K562 (cell line): ENCODE data around the gene SRSF5. TPM values are rescaled to one million over a fixed set of nuclear protein-coding genes. Genes with fewer than 3 reads are reported as not detected.

ENCODE experiments used
- ARNT ChIP-seq, 2 experiments: fragments of 450-650 bp; IDR thresholded peaks; 2 replicates each; pipeline ENCODE4 v1.6.1; 2016; ENCODE audit warnings: mild to moderate bottlenecking in 1 of 2
- BRD9 ChIP-seq: fragments of 450-650 bp; IDR thresholded peaks from 2 replicates; pipeline ENCODE4 v1.6.1; 2018; ENCODE audit warnings: low read depth; ENCODE audit not compliant: partially characterized antibody
- KAT7 ChIP-seq: sonication (generic); formaldehyde crosslinking; IDR thresholded peaks from 2 replicates; pipeline ENCODE4 v1.8.0; 2022; ENCODE audit warnings: missing genetic modification reagents, mild to moderate bottlenecking, borderline replicate concordance
- MAZ ChIP-seq, 2 experiments: fragments of 450-650 bp in 1 of 2; sonication (generic) in 1 of 2; formaldehyde crosslinking; IDR thresholded peaks in 1 of 2; conservative IDR thresholded peaks in 1 of 2; 2 replicates each; pipeline versions ENCODE4 v1.4.0 to v1.5.0; 2020; ENCODE audit warnings: mild to moderate bottlenecking in 1 of 2, missing genetic modification reagents in 1 of 2
- NEUROD1 ChIP-seq: fragments of 150-350 bp; IDR thresholded peaks from 2 replicates; pipeline ENCODE4 v1.6.1; 2014; ENCODE audit warnings: borderline replicate concordance, low read length, low read depth; ENCODE audit not compliant: partially characterized antibody
- NFE2L1 ChIP-seq: fragments of 450-650 bp; IDR thresholded peaks from 2 replicates; pipeline ENCODE4 v1.6.1; 2016; ENCODE audit warnings: missing genetic modification characterization, low read depth, mild to moderate bottlenecking, missing compliant biosample characterization, moderate library complexity, borderline replicate concordance
- PHF8 ChIP-seq: fragments of 200-600 bp; sonication (generic); IDR thresholded peaks from 2 replicates; pipeline ENCODE4 v1.6.1; 2012; ENCODE audit warnings: mixed run types, mild to moderate bottlenecking, inconsistent platforms, low read length, moderate library complexity, borderline replicate concordance
- PML ChIP-seq: IDR thresholded peaks from 2 replicates; pipeline ENCODE4 v1.6.1; 2012; ENCODE audit warnings: low read length, inconsistent platforms
- ZKSCAN1 ChIP-seq: fragments of 150-350 bp; IDR thresholded peaks from 2 replicates; pipeline ENCODE4 v1.6.1; 2016; ENCODE audit warnings: low read depth, low read length
- polyA plus RNA-seq, 8 experiments: library from polyadenylated mRNA; depleted of rRNA in 4 of 8; stranded (reverse) in 5 of 8; unstranded in 3 of 8; fragments of >200 nt; fragmentation: Nextera tagmentation in 2 of 8; fragmentation: Illumina TruSeq in 1 of 8; extraction: Ambion mirVana in 2 of 8; extraction: Trizol in 1 of 8; gene quantifications; 2 replicates each; pipeline versions ENCODE4 v1.2.1 to v1.2.3, GENCODE V29; 2011 to 2014; ENCODE audit warnings: inconsistent platforms in 1 of 8, missing spikeins in 1 of 8
- total RNA-seq, 7 experiments: library from RNA; depleted of rRNA in 6 of 7; stranded (reverse); fragments of >200 nt in 6 of 7; fragmentation: Illumina TruSeq in 2 of 7; extraction: Trizol in 2 of 7; gene quantifications; 2 replicates each; pipeline versions ENCODE4 v1.2.1 to v1.2.3, GENCODE V29; 2011 to 2021; ENCODE audit warnings: low replicate concordance in 1 of 7
- TF ChIP-seq, protein P1 (sequence below), 2 experiments: fragments of 450-650 bp in 1 of 2; sonication (generic) in 1 of 2; formaldehyde crosslinking in 1 of 2; IDR thresholded peaks; 2 replicates each; pipeline versions ENCODE4 v1.7.1 to v1.9.0; 2016 to 2022; ENCODE audit warnings: inconsistent platforms in 1 of 2, mild to moderate bottlenecking in 1 of 2, missing genetic modification reagents in 1 of 2
- TF ChIP-seq, protein P2 (sequence below): fragments of 250-450 bp; sonication (Bioruptor Pico); IDR thresholded peaks from 2 replicates; pipeline ENCODE4 v1.5.0; 2021
- TF ChIP-seq, protein P3 (sequence below): fragments of 250-450 bp; sonication (Bioruptor Pico); IDR thresholded peaks from 2 replicates; pipeline ENCODE4 v1.9.0; 2021; ENCODE audit warnings: mild to moderate bottlenecking
- TF ChIP-seq, protein P4 (sequence below): fragments of 450-650 bp; IDR thresholded peaks from 2 replicates; pipeline ENCODE4 v1.6.1; 2016
- TF ChIP-seq, protein P5 (sequence below): conservative IDR thresholded peaks from 2 replicates; pipeline ENCODE4 v1.6.1; 2011; ENCODE audit warnings: low read depth, mild to moderate bottlenecking, low read length; ENCODE audit not compliant: control insufficient read depth

Gene SRSF5
- total and polyA plus RNA-seq, 9 of the 15 experiments (the other 6 are each of a cell fraction or from before 2014, with no cell fraction given) = 108 to 460 (median 212) TPM

DNA sequence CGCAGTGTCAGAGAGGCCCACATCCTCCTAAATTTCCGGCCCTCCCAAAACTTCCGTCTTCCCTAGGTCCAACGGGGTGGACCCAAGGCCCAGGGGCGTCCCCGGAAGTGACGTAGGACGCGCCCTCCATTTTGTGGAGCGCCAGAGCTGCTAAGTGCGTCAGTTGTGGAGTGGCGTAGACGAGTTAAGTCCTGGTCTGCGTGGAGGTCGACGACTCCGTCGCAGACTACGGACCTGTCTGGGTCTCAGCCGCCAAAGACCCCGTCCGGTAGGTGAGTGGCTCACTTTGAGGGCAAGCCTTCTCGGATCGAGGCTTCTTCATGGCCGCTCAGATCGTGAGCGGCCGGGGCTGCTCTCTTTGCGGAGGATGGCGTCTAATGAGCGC lies at the start of gene SRSF5 (continued):
- TF ChIP-seq, protein P1, sequence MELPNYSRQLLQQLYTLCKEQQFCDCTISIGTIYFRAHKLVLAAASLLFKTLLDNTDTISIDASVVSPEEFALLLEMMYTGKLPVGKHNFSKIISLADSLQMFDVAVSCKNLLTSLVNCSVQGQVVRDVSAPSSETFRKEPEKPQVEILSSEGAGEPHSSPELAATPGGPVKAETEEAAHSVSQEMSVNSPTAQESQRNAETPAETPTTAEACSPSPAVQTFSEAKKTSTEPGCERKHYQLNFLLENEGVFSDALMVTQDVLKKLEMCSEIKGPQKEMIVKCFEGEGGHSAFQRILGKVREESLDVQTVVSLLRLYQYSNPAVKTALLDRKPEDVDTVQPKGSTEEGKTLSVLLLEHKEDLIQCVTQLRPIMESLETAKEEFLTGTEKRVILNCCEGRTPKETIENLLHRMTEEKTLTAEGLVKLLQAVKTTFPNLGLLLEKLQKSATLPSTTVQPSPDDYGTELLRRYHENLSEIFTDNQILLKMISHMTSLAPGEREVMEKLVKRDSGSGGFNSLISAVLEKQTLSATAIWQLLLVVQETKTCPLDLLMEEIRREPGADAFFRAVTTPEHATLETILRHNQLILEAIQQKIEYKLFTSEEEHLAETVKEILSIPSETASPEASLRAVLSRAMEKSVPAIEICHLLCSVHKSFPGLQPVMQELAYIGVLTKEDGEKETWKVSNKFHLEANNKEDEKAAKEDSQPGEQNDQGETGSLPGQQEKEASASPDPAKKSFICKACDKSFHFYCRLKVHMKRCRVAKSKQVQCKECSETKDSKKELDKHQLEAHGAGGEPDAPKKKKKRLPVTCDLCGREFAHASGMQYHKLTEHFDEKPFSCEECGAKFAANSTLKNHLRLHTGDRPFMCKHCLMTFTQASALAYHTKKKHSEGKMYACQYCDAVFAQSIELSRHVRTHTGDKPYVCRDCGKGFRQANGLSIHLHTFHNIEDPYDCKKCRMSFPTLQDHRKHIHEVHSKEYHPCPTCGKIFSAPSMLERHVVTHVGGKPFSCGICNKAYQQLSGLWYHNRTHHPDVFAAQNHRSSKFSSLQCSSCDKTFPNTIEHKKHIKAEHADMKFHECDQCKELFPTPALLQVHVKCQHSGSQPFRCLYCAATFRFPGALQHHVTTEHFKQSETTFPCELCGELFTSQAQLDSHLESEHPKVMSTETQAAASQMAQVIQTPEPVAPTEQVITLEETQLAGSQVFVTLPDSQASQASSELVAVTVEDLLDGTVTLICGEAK (IDR thresholded peaks at IDR 0.05) = peak; percentile 90
- TF ChIP-seq, protein P1 (CRISPR knock-in tag; IDR thresholded peaks at IDR 0.05) = no peak
- TF ChIP-seq, protein P2, sequence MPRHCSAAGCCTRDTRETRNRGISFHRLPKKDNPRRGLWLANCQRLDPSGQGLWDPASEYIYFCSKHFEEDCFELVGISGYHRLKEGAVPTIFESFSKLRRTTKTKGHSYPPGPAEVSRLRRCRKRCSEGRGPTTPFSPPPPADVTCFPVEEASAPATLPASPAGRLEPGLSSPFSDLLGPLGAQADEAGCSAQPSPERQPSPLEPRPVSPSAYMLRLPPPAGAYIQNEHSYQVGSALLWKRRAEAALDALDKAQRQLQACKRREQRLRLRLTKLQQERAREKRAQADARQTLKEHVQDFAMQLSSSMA (CRISPR knock-in tag) = no peak
- TF ChIP-seq MAZ (CRISPR knock-in tag; conservative IDR thresholded peaks at IDR 0.05 in 1 of 2, IDR thresholded peaks at IDR 0.05 in 1 of 2) (peak in 1 of 2 experiments; percentile 68; a peak in 2 of 4 replicates), ZKSCAN1 (no peak), PHF8 (peak; percentile 91), PML (peak; percentile 90), NFE2L1 (tag) (no peak), KAT7 (CRISPR knock-in tag) (no peak; the same call in 1 of the 2 replicates), ARNT (IDR thresholded peaks at IDR 0.05) (peak in 1 of 2 experiments; percentile 29; a peak in 1 of 4 replicates), BRD9 (peak; percentile 60), NEUROD1 (peak; percentile 45)
- TF ChIP-seq, protein P3, sequence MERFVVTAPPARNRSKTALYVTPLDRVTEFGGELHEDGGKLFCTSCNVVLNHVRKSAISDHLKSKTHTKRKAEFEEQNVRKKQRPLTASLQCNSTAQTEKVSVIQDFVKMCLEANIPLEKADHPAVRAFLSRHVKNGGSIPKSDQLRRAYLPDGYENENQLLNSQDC (CRISPR knock-in tag) = 0 out of 2 replicates have a peak, but pooled peaks have one; percentile 65
- TF ChIP-seq, protein P4, sequence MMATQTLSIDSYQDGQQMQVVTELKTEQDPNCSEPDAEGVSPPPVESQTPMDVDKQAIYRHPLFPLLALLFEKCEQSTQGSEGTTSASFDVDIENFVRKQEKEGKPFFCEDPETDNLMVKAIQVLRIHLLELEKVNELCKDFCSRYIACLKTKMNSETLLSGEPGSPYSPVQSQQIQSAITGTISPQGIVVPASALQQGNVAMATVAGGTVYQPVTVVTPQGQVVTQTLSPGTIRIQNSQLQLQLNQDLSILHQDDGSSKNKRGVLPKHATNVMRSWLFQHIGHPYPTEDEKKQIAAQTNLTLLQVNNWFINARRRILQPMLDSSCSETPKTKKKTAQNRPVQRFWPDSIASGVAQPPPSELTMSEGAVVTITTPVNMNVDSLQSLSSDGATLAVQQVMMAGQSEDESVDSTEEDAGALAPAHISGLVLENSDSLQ = peak; percentile 40; the same call in 1 of the 2 replicates
- TF ChIP-seq, protein P5, sequence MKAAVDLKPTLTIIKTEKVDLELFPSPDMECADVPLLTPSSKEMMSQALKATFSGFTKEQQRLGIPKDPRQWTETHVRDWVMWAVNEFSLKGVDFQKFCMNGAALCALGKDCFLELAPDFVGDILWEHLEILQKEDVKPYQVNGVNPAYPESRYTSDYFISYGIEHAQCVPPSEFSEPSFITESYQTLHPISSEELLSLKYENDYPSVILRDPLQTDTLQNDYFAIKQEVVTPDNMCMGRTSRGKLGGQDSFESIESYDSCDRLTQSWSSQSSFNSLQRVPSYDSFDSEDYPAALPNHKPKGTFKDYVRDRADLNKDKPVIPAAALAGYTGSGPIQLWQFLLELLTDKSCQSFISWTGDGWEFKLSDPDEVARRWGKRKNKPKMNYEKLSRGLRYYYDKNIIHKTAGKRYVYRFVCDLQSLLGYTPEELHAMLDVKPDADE = 0 out of 2 replicates have a peak, but pooled peaks have one; percentile 49
